AG04450 (cell line): Measurements from ENCODE around the gene SYMPK. TPM values are rescaled to one million over a fixed set of nuclear protein-coding genes. Genes with fewer than 3 reads are reported as not detected.

Experiments used
- CTCF ChIA-PET: fragments of 300-600, 350-600 bp; formaldehyde crosslinking; extraction: SDS; loops from one replicate; lab custom pipeline; 2022; ENCODE audit warnings: antibody characterized with exemption, inconsistent platforms; lab: Charles Lee
- POLR2A ChIA-PET: fragments of 350-600 bp; formaldehyde crosslinking; extraction: SDS; loops from one replicate; lab custom pipeline; 2021; ENCODE audit warnings: antibody characterized with exemption, inconsistent platforms; lab: Yijun Ruan, JAX
- DNase-seq: peaks from one replicate; pipeline ENCODE4 v3.0.0-alpha.2; 2011; ENCODE audit warnings: low read depth, low spot score
- H3K27ac ChIP-seq: one replicate; pipeline ENCODE4 v1.5.1; 2012; ENCODE audit warnings: low read depth, low read length, control low read depth
- H3K27me3 ChIP-seq: one replicate; pipeline ENCODE4 v1.6.0; 2012; ENCODE audit warnings: low read length; ENCODE audit not compliant: control insufficient read depth, insufficient read depth
- H3K4me3 ChIP-seq: 2 replicates; pipeline ENCODE4 v1.5.1; 2011; ENCODE audit warnings: mild to moderate bottlenecking, low read depth, low read length, control low read depth
- H3K9me3 ChIP-seq: 2 replicates; pipeline ENCODE4 v1.5.1; 2012; ENCODE audit warnings: low read length; ENCODE audit not compliant: control insufficient read depth, insufficient read depth
- polyA plus RNA-seq: library from polyadenylated mRNA; depleted of rRNA; stranded (reverse); fragments of >200 nt; gene quantifications from 2 replicates; pipeline ENCODE4 v1.2.3, GENCODE V29; 2011
- TF ChIP-seq, protein P1 (sequence below): IDR thresholded peaks from 2 replicates; pipeline ENCODE4 v1.5.1; 2011; ENCODE audit warnings: low read depth, low read length, control low read depth, inconsistent platforms

Gene SYMPK
- polyA plus RNA-seq, 1 experiment: 63.1 TPM

DNA sequence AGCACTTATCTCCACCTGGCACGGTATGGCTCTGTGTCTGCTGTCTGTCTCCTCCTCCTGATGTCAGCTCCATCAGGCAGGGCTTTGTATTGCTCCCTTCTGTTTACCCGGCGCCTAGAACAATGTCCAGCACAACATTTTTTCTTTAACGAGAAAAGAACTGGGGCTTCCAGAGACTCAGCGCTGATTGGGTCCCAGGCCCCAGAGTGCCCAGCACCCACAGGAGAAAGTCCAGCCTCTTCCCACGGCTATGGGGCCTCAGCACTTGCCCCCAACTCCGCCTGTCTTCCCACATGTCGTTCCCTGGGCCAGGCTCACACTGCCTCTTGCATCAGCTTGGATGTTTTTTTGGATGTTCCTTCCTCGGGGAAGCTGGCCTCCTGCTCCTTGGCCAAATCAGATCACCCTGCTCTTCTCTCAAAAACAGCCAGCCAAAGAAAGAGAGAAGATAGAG, 32.6 kb upstream of the SYMPK start:
- POLR2A ChIA-PET: no interaction called here
- no peak overlapping the region for H3K4me3 ChIP-seq
- CTCF ChIA-PET: no interaction called here
- no peak for DNase-seq
- no peaks in the 10 kb centered on the region for H3K27me3 ChIP-seq
- TF ChIP-seq, protein P1, sequence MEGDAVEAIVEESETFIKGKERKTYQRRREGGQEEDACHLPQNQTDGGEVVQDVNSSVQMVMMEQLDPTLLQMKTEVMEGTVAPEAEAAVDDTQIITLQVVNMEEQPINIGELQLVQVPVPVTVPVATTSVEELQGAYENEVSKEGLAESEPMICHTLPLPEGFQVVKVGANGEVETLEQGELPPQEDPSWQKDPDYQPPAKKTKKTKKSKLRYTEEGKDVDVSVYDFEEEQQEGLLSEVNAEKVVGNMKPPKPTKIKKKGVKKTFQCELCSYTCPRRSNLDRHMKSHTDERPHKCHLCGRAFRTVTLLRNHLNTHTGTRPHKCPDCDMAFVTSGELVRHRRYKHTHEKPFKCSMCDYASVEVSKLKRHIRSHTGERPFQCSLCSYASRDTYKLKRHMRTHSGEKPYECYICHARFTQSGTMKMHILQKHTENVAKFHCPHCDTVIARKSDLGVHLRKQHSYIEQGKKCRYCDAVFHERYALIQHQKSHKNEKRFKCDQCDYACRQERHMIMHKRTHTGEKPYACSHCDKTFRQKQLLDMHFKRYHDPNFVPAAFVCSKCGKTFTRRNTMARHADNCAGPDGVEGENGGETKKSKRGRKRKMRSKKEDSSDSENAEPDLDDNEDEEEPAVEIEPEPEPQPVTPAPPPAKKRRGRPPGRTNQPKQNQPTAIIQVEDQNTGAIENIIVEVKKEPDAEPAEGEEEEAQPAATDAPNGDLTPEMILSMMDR: no peak
- H3K27ac ChIP-seq: no peak overlapping the region
- H3K9me3 ChIP-seq: no peaks in the 10 kb centered on the region

- TF ChIP-seq, protein P1: no peak
- Histone ChIP-seq H3K4me3 (no peak overlapping the region), H3K27ac (no peak overlapping the region), H3K27me3 (no peaks in the 10 kb centered on the region), H3K9me3 (no peaks in the 10 kb centered on the region)
- ChIA-PET CTCF (no interaction called here), POLR2A (no interaction called here)
- no peak for DNase-seq
Observed at GRCh38 chr19:45890877-45891276, 27.9 kb upstream of the SYMPK start.

DNA sequence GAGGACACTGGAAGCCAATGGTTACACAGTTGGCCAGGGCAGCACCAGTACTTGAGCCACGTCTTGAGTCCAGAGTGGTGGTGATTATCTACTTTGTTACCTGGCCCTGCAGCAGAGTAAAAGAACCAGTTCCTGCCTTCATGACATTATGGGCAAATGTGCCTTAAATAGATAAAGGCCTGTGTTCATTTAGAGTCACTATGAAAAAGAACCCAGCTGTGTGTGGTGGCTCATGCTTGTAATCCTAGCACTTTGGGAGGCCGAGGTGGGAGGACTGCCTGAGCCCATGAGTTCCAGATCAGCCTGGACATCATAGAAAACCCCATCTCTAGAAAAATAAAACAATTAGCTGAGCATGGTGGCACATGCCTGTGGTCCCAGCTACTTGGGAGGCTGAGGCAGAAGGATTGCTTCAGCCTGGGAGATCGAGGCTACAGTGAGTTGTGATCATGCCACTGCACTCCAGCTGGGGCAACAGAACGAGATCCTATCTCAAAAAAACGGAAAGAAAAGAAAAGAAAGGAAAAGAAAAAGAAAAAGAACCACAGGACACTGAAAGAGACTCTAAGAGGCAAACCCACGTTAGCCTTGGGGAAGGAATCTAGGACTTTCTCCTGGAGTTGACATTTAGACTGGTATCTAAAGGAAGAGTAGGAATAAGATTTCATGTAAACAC, 26.4 kb upstream of the SYMPK start:
- ChIA-PET POLR2A (interaction anchor here (0.7 kb wide), 1 partner anchor 11 kb away, joined by 3 read pairs; no protein-coding TSS in a partner anchor), CTCF (interaction anchor here (0.6 kb wide), 1 partner anchor 66 kb away, joined by 3 read pairs; no protein-coding TSS in a partner anchor)
- H3K4me3 ChIP-seq: no peak overlapping the region
- no peak for DNase-seq
- TF ChIP-seq, protein P1: no peak
- peaks cover 6% of the 10 kb centered on the region; the same call in 1 of the 2 replicates for H3K9me3 ChIP-seq
- H3K27me3 ChIP-seq: no peaks in the 10 kb centered on the region
- H3K27ac ChIP-seq: no peak overlapping the region

DNA sequence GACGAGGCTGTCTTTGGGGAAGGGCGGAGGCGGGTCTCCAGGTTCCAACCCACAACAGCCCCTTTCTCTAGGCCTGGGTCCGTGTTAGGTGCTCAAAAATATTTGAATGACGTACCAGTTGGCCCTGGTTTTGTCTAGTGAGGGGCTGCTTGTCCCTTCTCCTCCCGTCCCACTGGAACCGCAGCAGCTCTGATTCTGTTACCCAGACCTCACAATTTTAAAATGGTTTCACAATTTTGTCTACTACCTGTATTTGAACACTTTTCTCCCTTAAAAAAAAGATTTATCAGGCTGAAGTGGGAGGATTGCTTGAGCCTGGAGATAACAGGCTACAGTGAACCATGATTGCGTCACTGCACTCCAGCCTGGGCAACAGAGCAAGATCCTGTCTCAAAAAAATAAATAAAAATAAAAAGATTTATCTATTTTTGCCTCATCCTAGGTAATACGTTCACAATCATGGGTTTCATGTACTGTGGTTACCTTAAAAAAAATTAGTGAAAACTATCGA, 24.3 kb upstream of the SYMPK start:
- POLR2A ChIA-PET: interaction anchor here (1.1 kb wide), 1 partner anchor 117 kb away, joined by 8 read pairs; no protein-coding TSS in a partner anchor
- peak overlapping the region; percentile 91 for H3K27ac ChIP-seq
- CTCF ChIA-PET: no interaction called here
- no peak for DNase-seq
- TF ChIP-seq, protein P1: no peak
- peaks cover 6% of the 10 kb centered on the region; the same call in 1 of the 2 replicates for H3K9me3 ChIP-seq
- H3K27me3 ChIP-seq: no peaks in the 10 kb centered on the region
- H3K4me3 ChIP-seq: peak overlapping the region; percentile 73
